CMK (cell line): Measurements from ENCODE around the gene ITPR3.

ENCODE experiments used
- DNase-seq: peaks from one replicate; pipeline ENCODE4 v3.0.0-alpha.2; 2010; ENCODE audit warnings: low read depth

Gene ITPR3

DNA sequence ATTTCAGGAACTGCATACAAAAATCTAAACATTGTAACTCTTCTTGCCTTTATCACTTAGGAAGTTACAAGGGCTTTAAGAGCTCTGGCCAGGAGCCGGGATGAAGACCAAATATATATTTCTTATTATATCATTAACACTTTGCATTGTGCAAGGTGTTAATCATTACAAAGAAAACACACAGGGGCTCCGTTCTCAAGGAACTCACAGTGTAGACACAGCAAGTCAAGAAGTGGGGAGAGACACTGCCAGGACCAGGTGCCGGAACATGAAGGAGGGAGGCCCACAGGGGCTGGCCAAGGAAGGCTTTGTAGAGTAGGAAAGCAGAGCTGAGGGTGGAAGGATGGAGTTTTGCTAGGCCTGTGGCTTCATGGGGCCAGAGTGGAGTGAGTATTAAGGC, 17.4 kb downstream of the ITPR3 start:
- DNase-seq, result no peak

GRCh38 chr6:33639559-33639958, 18.4 kb downstream of the ITPR3 start:
- no peak for DNase-seq

DNA sequence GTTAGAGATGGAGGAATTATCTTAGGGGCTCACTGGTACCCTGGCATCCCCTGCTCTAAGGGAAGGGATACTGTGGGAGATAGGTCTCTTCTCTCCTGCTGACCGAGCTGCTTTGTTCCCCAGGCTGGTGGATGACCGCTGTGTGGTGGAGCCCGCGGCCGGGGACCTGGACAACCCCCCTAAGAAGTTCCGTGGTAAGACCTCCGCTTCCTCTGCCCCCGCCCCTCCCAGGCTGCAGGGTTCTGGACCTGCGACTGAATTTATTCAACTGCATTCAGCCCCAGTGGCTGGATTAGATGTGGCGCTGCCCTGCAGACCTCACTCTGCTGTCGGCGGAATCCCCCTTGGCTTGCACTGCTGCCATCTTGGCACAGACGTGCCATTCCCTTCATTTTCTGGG, 19.2 kb downstream of the ITPR3 start:
- DNase-seq, result no peak

- no peak for DNase-seq
These were observed 20.0 kb downstream of the ITPR3 start for GRCh38 chr6:33641144-33641543.

GRCh38 chr6:33641602-33642001, 20.5 kb downstream of the ITPR3 start:
- DNase-seq, result no peak

- no peak for DNase-seq
These were observed 21.8 kb downstream of the ITPR3 start for GRCh38 chr6:33642897-33643296.

- no peak for DNase-seq
These were observed 30.3 kb downstream of the ITPR3 start for GRCh38 chr6:33651403-33651802.

- DNase-seq, result no peak
These were observed 30.9 kb downstream of the ITPR3 start for GRCh38 chr6:33652002-33652401.

DNA sequence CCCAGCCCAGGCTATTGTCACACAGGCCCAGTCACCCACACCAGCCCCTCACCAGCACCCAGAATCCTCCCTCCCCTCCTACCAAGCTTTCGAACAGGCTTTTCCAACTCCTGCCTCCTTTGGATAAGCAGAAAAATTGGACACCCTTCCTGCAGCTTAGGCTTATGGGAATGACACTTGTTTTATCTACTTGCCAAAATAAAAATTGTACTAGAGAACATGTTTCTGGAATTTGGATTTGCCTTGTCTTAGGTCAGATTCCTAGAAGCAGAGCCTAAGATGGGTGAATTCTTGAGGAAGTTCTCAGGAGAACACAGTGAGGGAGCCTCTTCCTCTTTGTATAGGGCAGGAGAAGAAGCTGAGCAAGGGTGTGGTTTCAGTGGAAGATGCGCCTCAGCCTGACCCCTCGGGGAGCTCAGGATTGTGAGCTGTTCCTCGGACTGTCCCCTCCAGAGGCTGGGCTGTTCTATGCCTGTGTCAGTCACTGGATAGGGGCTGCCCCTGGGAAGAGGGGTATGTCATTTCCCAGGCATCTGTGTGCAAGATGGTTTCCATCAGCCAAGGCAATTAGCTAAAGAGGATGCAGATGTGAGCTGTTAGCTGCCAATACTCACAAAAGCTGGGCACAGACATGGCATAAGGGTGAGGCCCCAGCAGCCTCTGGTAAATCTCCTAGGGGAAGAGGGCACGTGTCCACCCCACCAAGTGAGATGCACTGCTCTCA, 33.9 kb downstream of the ITPR3 start:
- no peak for DNase-seq

DNA sequence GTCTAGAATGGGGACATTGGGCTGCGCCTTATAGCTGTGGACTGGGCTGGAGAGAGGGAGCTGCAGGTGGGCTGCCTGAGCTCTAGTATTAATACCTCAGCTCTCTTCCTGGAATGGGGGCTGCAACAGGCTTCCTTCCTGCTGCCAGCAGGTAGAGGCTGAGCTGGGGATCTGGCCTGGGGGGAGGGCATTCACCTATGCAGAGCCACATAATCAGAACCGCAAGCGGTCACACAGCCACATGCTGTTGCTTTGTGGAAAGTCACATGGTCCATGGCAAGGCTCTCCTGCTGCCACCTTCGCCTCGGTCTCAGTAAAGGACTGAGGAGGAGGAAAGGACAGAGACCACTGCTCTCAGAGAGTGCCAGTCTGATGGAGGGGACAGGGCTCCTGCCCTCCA, 35.7 kb downstream of the ITPR3 start:
- DNase-seq, result no peak

GRCh38 chr6:33658982-33659689, 38.0 kb downstream of the ITPR3 start:
- DNase-seq, result no peak

- DNase-seq, result no peak
These were observed 38.9 kb downstream of the ITPR3 start for GRCh38 chr6:33659986-33660385.

- DNase-seq, result no peak
These were observed 40.1 kb downstream of the ITPR3 start for GRCh38 chr6:33661106-33661838.

DNA sequence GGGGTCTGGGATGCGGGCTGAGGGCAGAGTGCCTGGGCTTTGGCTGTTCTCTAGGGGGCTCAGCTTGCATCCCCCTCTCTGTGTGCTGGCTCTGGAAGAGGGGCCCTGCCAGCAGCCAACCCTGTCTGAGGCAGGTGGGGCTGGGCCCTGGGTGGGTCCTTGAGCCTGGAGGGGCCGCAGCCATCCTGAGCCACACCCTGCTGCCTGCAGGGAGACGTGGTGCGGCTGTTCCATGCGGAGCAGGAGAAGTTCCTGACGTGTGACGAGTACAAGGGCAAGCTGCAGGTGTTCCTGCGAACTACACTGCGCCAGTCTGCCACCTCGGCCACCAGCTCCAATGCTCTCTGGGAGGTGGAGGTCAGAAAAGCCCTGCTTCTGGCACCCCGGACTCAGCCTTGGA, 41.2 kb downstream of the ITPR3 start:
- no peak for DNase-seq

- no peak for DNase-seq
These were observed 41.9 kb downstream of the ITPR3 start for GRCh38 chr6:33663028-33663427.

DNA sequence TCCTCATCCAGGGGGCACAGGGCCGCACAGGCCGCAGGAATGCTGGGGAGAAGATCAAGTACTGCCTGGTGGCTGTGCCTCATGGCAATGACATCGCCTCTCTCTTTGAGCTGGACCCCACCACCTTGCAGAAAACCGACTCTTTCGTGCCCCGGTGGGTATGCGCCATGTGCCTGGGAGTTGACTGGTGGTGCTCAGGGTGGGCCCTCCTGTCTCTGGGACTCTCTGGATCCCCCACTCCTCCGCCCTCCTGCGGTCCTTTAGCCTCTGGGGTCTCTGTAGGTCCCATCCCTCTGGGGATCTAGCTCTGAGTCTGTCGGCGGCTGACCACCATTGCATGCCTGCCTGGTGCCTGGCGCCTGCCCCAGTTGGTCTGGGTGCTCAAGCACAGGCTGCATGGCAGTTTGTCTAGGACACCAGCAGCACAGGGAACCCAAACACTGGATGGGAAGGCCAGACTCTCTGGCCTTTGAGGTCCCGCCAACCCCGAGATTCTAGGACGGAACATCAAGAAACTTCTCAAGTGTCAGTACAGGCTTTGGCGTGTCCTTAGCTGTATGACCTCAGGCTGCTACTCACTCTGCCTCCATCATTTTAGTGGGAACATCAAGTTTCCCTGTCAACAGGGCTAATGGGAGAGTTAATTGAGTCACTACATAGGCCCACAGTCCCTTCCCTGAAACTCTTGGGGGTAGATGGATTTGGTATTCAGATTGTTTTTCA, 42.8 kb downstream of the ITPR3 start:
- DNase-seq, result no peak

- no peak for DNase-seq
These were observed 43.5 kb downstream of the ITPR3 start for GRCh38 chr6:33664506-33665057.

DNA sequence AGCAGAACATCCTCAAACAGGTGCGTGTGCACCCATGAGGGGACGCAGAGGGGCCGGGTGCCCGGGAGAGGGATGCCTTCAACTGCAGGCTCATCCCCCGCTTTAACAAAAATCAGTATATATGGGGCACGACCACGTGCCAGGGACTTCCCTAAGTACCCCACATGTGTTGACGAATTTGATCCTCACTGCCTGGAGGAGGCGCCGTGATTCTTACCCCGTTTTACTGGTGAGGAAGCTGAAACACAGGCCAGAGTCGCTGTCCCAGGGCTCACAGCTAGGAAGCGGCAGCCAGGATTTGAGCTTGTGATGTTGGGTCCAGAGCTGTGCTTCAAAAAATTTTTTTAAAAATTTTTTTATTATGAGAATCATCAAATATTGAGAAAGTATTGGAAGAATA, 44.8 kb downstream of the ITPR3 start:
- no peak for DNase-seq

GRCh38 chr6:33667072-33667471, 46.0 kb downstream of the ITPR3 start:
- DNase-seq, result no peak

GRCh38 chr6:33667776-33668175, 46.7 kb downstream of the ITPR3 start:
- no peak for DNase-seq

DNA sequence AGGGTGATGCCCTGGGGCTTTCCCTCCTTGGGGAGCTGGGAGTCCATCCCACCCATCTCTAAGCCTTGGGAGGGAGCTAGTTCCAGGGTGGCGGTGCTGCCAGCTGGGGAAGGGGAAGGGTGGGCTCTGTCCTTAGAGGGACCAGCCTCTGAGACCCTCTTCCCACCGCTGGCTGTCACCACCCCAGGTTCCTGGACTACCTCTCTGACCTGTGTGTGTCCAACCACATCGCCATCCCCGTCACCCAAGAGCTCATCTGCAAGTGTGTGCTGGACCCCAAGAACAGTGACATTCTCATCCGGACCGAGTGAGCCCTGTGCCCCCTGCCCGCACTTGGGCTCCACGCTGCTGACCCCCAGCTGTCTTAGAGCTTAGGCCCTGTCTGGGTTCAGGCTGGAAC, 47.2 kb downstream of the ITPR3 start:
- no peak for DNase-seq

DNA sequence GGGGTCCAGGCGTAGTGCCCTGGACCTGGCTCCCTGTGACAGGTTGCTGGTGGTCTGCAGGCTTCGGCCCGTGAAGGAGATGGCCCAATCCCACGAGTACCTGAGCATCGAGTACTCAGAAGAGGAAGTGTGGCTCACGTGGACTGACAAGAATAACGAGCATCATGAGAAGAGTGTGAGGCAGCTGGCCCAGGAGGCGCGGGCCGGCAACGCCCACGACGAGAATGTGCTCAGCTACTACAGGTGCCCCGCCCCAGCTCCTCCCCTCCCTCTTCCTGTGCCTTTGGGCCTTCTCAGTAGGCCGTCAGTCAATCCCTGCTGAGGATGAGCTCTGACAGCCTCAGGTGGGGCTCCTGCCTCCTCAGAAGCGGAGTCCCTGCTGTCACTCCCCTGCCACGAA, 47.8 kb downstream of the ITPR3 start:
- DNase-seq, result no peak
